HepG2 (cell line): ENCODE results near the gene SPATA12. TPM values are rescaled to one million over a fixed set of nuclear protein-coding genes. Genes with fewer than 3 reads are reported as not detected.

Source experiments
- ATAC-seq: fragments of 200-7000 bp; cut with Tn5 transposase; 3 replicates; pipeline ENCODE4 v1.9.1; 2020; ENCODE audit warnings: mild to moderate bottlenecking, moderate library complexity
- BruUV-seq: library from RNA; stranded (reverse); fragments of 400-500 nt; replicated peaks from 2 replicates; lab custom pipeline; 2021; lab: Mats Ljungman, UMichigan
- CTCF ChIA-PET: fragments of 300-600 bp; formaldehyde crosslinking; extraction: SDS; loops from one replicate; lab custom pipeline; 2021; ENCODE audit warnings: low total read pairs, inconsistent platforms, low intra/inter-chr PET ratio; lab: Yijun Ruan, JAX
- POLR2A ChIA-PET: fragments of 350-600 bp; sonication (Branson Sonifier 250); formaldehyde crosslinking; loops from one replicate; lab custom pipeline; 2020; ENCODE audit warnings: antibody characterized with exemption, inconsistent platforms; lab: Yijun Ruan, JAX
- DNase-seq: peaks from one replicate; pipeline ENCODE4 v3.0.0-alpha.2; 2015; ENCODE audit warnings: low spot score
- FAIRE-seq: peaks from 3 replicates; lab custom pipeline; 2011; peaks lifted over from hg19 to GRCh38; lab: Jason Lieb, UNC
- H2AFZ ChIP-seq: one replicate; pipeline ENCODE4 v1.6.1; 2011; ENCODE audit warnings: low read length, inconsistent platforms
- H3K27ac ChIP-seq: fragments of 300-600 bp; 3 replicates; pipeline ENCODE4 v1.8.0; 2011; ENCODE audit warnings: mixed run types, mild to moderate bottlenecking, mixed read lengths, low read length, inconsistent platforms; ENCODE audit not compliant: insufficient read depth; ENCODE audit errors: extremely low read length
- H3K27me3 ChIP-seq, 2 experiments: fragments of 200-600 bp in 1 of 2; 2 replicates in 1 of 2; 3 replicates in 1 of 2; pipeline versions ENCODE4 v1.6.0 to v1.8.0; 2011; ENCODE audit warnings: low read length in 2 of 2, mild to moderate bottlenecking in 2 of 2, moderate library complexity in 2 of 2, inconsistent platforms in 1 of 2; ENCODE audit not compliant: insufficient read depth in 2 of 2, control insufficient read depth in 1 of 2
- H3K36me3 ChIP-seq, 2 experiments: fragments of 200-600 bp in 1 of 2; replicated peaks in 1 of 2; 2 replicates in 1 of 2; 3 replicates in 1 of 2; pipeline versions ENCODE4 v1.5.1 to v1.8.0; 2011; ENCODE audit warnings: low read length in 2 of 2, inconsistent platforms in 1 of 2; ENCODE audit not compliant: insufficient read depth in 2 of 2, control insufficient read depth in 1 of 2
- H3K4me1 ChIP-seq: 2 replicates; pipeline ENCODE4 v1.5.1; 2012; ENCODE audit warnings: low read length, inconsistent platforms; ENCODE audit not compliant: insufficient read depth
- H3K4me2 ChIP-seq: 2 replicates; pipeline ENCODE4 v1.6.0; 2011; ENCODE audit warnings: low read depth, low read length, inconsistent platforms
- H3K4me3 ChIP-seq, 3 experiments: fragments of 200-600 bp in 1 of 3; sonication (generic), shearing (Covaris generic) in 1 of 3; replicated peaks in 1 of 3; 2 replicates each; pipeline ENCODE4 v1.5.1; 2011 to 2016; ENCODE audit warnings: low read length in 3 of 3, inconsistent platforms in 2 of 3, low read depth in 2 of 3, mild to moderate bottlenecking in 2 of 3, control low read depth in 1 of 3, mixed read lengths in 1 of 3; ENCODE audit not compliant: insufficient read depth in 1 of 3
- H3K79me2 ChIP-seq: one replicate; pipeline ENCODE4 v1.6.1; 2011; ENCODE audit warnings: low read length, inconsistent platforms; ENCODE audit not compliant: insufficient read depth
- H3K9ac ChIP-seq: 2 replicates; pipeline ENCODE4 v1.6.0; 2011; ENCODE audit warnings: mild to moderate bottlenecking, low read depth, low read length, inconsistent platforms; ENCODE audit not compliant: insufficient read depth
- H3K9me3 ChIP-seq: 2 replicates; pipeline ENCODE4 v1.5.1; 2012; ENCODE audit warnings: mild to moderate bottlenecking, low read length
- H4K20me1 ChIP-seq: 2 replicates; pipeline ENCODE4 v1.6.0; 2011; ENCODE audit warnings: inconsistent platforms, mild to moderate bottlenecking, low read length, moderate library complexity; ENCODE audit not compliant: insufficient read depth
- ATF3 ChIP-seq: sonication (generic); formaldehyde crosslinking; IDR thresholded peaks from 2 replicates; pipeline ENCODE4 v1.4.0; 2020; ENCODE audit warnings: missing genetic modification reagents
- CEBPB ChIP-seq: IDR thresholded peaks from 2 replicates; pipeline ENCODE4 v1.6.1; 2011; ENCODE audit warnings: low read depth, low read length, improper control_type of control experiment, borderline replicate concordance
- CREB1 ChIP-seq, 2 experiments: fragments of 450-650 bp in 1 of 2; IDR thresholded peaks; 2 replicates each; pipeline ENCODE4 v1.6.1; 2016 to 2017; ENCODE audit warnings: control low read depth in 1 of 2, mild to moderate bottlenecking in 1 of 2, missing compliant biosample characterization in 1 of 2, missing genetic modification characterization in 1 of 2
- FOSL2 ChIP-seq: sonication (generic); formaldehyde crosslinking; IDR thresholded peaks from 2 replicates; pipeline ENCODE4 v1.4.0; 2020; ENCODE audit warnings: missing genetic modification reagents
- FOXA3 ChIP-seq: IDR thresholded peaks from 2 replicates; pipeline ENCODE4 v1.6.1; 2016; ENCODE audit warnings: missing genetic modification reagents, missing compliant biosample characterization
- HDAC1 ChIP-seq: sonication (generic); formaldehyde crosslinking; IDR thresholded peaks from 2 replicates; pipeline ENCODE4 v1.5.1; 2020; ENCODE audit warnings: mild to moderate bottlenecking, missing genetic modification reagents
- HDAC6 ChIP-seq: fragments of 200-600 bp; sonication (generic); IDR thresholded peaks from 2 replicates; pipeline ENCODE4 v1.7.0; 2017; ENCODE audit warnings: mild to moderate bottlenecking, antibody characterized with exemption, low read length, low read depth
- KLF12 ChIP-seq: sonication (generic); formaldehyde crosslinking; IDR thresholded peaks from 2 replicates; pipeline ENCODE4 v1.4.0; 2020; ENCODE audit warnings: missing genetic modification reagents, borderline replicate concordance
- PHF5A ChIP-seq: IDR thresholded peaks from one replicate; pipeline ENCODE4 v1.6.1; 2018; ENCODE audit warnings: low read depth, missing genetic modification reagents; ENCODE audit not compliant: unreplicated experiment
- ZBTB33 ChIP-seq: sonication (generic); formaldehyde crosslinking; IDR thresholded peaks from 2 replicates; pipeline ENCODE4 v1.4.0; 2020; ENCODE audit warnings: missing genetic modification reagents
- ZFP37 ChIP-seq: sonication (generic); formaldehyde crosslinking; IDR thresholded peaks from 2 replicates; pipeline ENCODE4 v1.4.0; 2020; ENCODE audit warnings: missing genetic modification reagents, borderline replicate concordance
- ZGPAT ChIP-seq: IDR thresholded peaks from 2 replicates; pipeline ENCODE4 v1.6.1; 2016; ENCODE audit warnings: mild to moderate bottlenecking
- ZHX2 ChIP-seq, 2 experiments: sonication (generic) in 1 of 2; formaldehyde crosslinking in 1 of 2; IDR thresholded peaks; 2 replicates each; pipeline versions ENCODE4 v1.6.1 to v1.9.0; 2014 to 2022; ENCODE audit warnings: antibody characterized with exemption in 1 of 2, borderline replicate concordance in 1 of 2, inconsistent platforms in 1 of 2, low read depth in 1 of 2, missing genetic modification reagents in 1 of 2
- ZNF17 ChIP-seq: sonication (generic); formaldehyde crosslinking; IDR thresholded peaks from 2 replicates; pipeline ENCODE4 v1.5.0; 2020; ENCODE audit warnings: mild to moderate bottlenecking, missing genetic modification reagents
- ZNF607 ChIP-seq: sonication (generic); formaldehyde crosslinking; IDR thresholded peaks from 2 replicates; pipeline ENCODE4 v1.5.1; 2020; ENCODE audit warnings: missing genetic modification reagents, mild to moderate bottlenecking, borderline replicate concordance
- WGBS: methylation state at CpG from one replicate; pipeline ENCODE4 v1.1.6; 2017; ENCODE audit warnings: low lambda C conversion rate; 5-methylcytosine and 5-hydroxymethylcytosine counted together
- in situ Hi-C: cut with HindIII; loops from 2 replicates; pipeline ENCODE4 v1.10.0; 2017; ENCODE audit warnings: low pct_unique_long_range_greater_than_20kb; ENCODE audit not compliant: extremely low pct_ligation_motif_present
- intact Hi-C: fragments of 100-400 bp; cut with micrococcal nuclease; formaldehyde crosslinking; loops from one replicate; pipeline ENCODE4 v1.10.0; 2022; ENCODE audit not compliant: unreplicated experiment
- polyA plus RNA-seq, 8 experiments: library from polyadenylated mRNA; depleted of rRNA in 3 of 8; stranded (reverse) in 7 of 8; unstranded in 1 of 8; fragments of >200 nt; fragmentation: Illumina TruSeq in 4 of 8; extraction: Trizol in 4 of 8; gene quantifications; 2 replicates each; pipeline versions ENCODE4 v1.2.1 to v1.2.3, GENCODE V29; 2011 to 2016; ENCODE audit warnings: low read depth in 4 of 8, missing spikeins in 1 of 8, mixed read lengths in 1 of 8; ENCODE audit not compliant: insufficient read depth in 1 of 8
- total RNA-seq, 5 experiments: library from RNA; depleted of rRNA; stranded (reverse); fragments of >200 nt; fragmentation: Illumina TruSeq; extraction: Trizol; gene quantifications; 2 replicates each; pipeline ENCODE4 v1.2.3, GENCODE V29; 2016; ENCODE audit warnings: low read depth in 1 of 5

SPATA12 gene
- total and polyA plus RNA-seq, 2 of the 13 experiments (the other 11 are each of a cell fraction or from before 2014, with no cell fraction given) = 0.09 to 0.25 TPM

- no peaks in the 10 kb centered on the region for H4K20me1 ChIP-seq
- H3K36me3 ChIP-seq = no peaks in the 10 kb centered on the region
- H3K9me3 ChIP-seq = no peaks in the 10 kb centered on the region
- 61% methylated on average over 8 of the region's 8 CpGs for WGBS
- FAIRE-seq = no peak
- BruUV-seq = no TSS peak
- H3K9ac ChIP-seq = no peak overlapping the region
- intact Hi-C loops = no loop called here
- CTCF ChIA-PET = no interaction called here
- no peak overlapping the region for H3K27ac ChIP-seq
- peak overlapping the region; percentile 16; the same call in 1 of the 2 replicates for H3K4me2 ChIP-seq
- H2AFZ ChIP-seq = no peak overlapping the region
- peak; percentile 24 for DNase-seq
- H3K79me2 ChIP-seq = no peaks in the 10 kb centered on the region
- no peak overlapping the region for H3K4me3 ChIP-seq
- in situ Hi-C loops = no loop called here
- peak; percentile 52; the same call in 2 of the 3 replicates for ATAC-seq
- no peaks in the 10 kb centered on the region for H3K27me3 ChIP-seq
- H3K4me1 ChIP-seq = peaks cover 20% of the 10 kb centered on the region
- POLR2A ChIA-PET = interaction anchor here (0.6 kb wide), 1 partner anchor 198 kb away, joined by 3 read pairs; no protein-coding TSS in a partner anchor
- TF ChIP-seq FOSL2 (CRISPR knock-in tag) (peak; percentile 89), ZNF607 (CRISPR knock-in tag) (no peak), HDAC6 (no peak), KLF12 (CRISPR knock-in tag) (no peak), HDAC1 (CRISPR knock-in tag) (no peak), FOXA3 (no peak), ZBTB33 (no peak), ZGPAT (no peak), CREB1 (IDR thresholded peaks at IDR 0.05) (0 out of 2 replicates have a peak, but pooled peaks have one; percentile 24), CREB1 (CRISPR knock-in tag; IDR thresholded peaks at IDR 0.05) (no peak), ATF3 (CRISPR knock-in tag) (0 out of 2 replicates have a peak, but pooled peaks have one; percentile 54), ZFP37 (no peak), ZNF17 (no peak), PHF5A (CRISPR knock-in tag) (no peak), ZHX2 (IDR thresholded peaks at IDR 0.05; ENCODE audit: low read depth) (no peak), ZHX2 (CRISPR knock-in tag; IDR thresholded peaks at IDR 0.05; ENCODE audit: borderline replicate concordance) (no peak), CEBPB (0 out of 2 replicates have a peak, but pooled peaks have one; percentile 9)
These were observed 43.0 kb upstream of the SPATA12 start for GRCh38 chr3:57017459-57017845.
